ENCODE results near the gene PRSS33. TPM values are rescaled to one million over a fixed set of nuclear protein-coding genes. Genes with fewer than 3 reads are reported as not detected.

PRSS33 gene
- polyA plus RNA-seq, 1 of the 3 experiments (the other 2 are of a cell fraction) = not detected

- Histone ChIP-seq H3K9me3 (no peaks in the 10 kb centered on the region), H3K79me2 (ENCODE audit: insufficient read depth) (no peaks in the 10 kb centered on the region), H3K9me2 (no peaks in the 10 kb centered on the region), H3K4me1 (ENCODE audit: control insufficient read depth in 1 of 2, insufficient read depth in 2 of 2, low read depth in 1 of 2, low read length in 1 of 2) (peaks cover 0 to 24% of the 10 kb centered on the region in 2 experiments; a peak in 1 of 4 replicates), H3K4me2 (no peak overlapping the region), H3F3A (replicated peaks; ENCODE audit: insufficient read depth) (no peaks in the 10 kb centered on the region), H3K27me3 (ENCODE audit: insufficient read depth) (no peaks in the 10 kb centered on the region), H3K9ac (no peak overlapping the region), H3K36me3 (replicated peaks in 1 of 2; ENCODE audit: control insufficient read depth in 1 of 2, insufficient read depth in 2 of 2, low read length in 1 of 2) (no peaks in the 10 kb centered on the region), H3K4me3 (ENCODE audit: low read depth in 2 of 2, low read length in 1 of 2) (no peak overlapping the region), H2AFZ (ENCODE audit: low read depth) (no peak overlapping the region), H3K27ac (ENCODE audit: low read depth in 2 of 2, low read length in 1 of 2) (no peak overlapping the region), H4K20me1 (ENCODE audit: insufficient read depth) (no peaks in the 10 kb centered on the region)
- CTCF ChIA-PET = no interaction called here
- TF ChIP-seq RCOR1 (IDR thresholded peaks at IDR 0.05; ENCODE audit: low read length) (no peak), FOXJ3 (CRISPR knock-in tag; IDR thresholded peaks at IDR 0.05) (no peak), JUND (IDR thresholded peaks at IDR 0.05) (no peak), ELF1 (IDR thresholded peaks at IDR 0.05) (no peak), TCF12 (IDR thresholded peaks at IDR 0.05) (no peak)
- POLR2A ChIA-PET = no interaction called here
- WGBS (ENCODE audit: low lambda C conversion rate) = 48% methylated on average over 14 of the region's 18 CpGs
- no peak for DNase-seq
These were observed 32.0 kb upstream of the PRSS33 start for GRCh38 chr16:2819179-2819938.

DNA sequence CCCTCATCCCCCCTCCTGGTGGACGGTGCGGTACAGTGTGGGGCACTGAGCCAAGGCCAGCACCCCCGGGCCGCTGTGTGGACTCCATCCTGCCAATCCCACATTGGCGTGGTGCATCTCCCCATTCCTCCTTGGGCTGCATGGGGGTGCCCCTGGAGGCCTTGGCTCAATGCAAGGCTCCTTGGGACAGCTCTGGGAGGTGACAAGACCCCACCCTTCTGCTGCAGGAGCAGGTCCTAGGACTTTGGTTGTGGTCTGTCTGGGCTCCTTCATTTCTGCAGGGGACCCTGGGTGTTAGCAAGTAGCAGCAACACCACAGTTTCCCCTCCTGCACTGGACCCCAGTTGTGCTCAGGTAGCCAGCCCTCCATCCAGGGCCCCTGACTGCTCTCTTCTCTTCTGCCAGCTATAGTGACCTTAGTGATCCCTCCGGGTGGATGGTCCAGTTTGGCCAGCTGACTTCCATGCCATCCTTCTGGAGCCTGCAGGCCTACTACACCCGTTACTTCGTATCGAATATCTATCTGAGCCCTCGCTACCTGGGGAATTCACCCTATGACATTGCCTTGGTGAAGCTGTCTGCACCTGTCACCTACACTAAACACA, 31.0 kb upstream of the PRSS33 start:
- Histone ChIP-seq H3K4me3 (ENCODE audit: low read depth in 2 of 2, low read length in 1 of 2) (no peak overlapping the region), H3K4me2 (no peak overlapping the region), H3K27me3 (ENCODE audit: insufficient read depth) (no peaks in the 10 kb centered on the region), H3K9me3 (no peaks in the 10 kb centered on the region), H3K27ac (ENCODE audit: low read depth in 2 of 2, low read length in 1 of 2) (no peak overlapping the region; a peak in 1 of 4 replicates), H3K9me2 (no peaks in the 10 kb centered on the region), H3K9ac (no peak overlapping the region), H3K4me1 (ENCODE audit: control insufficient read depth in 1 of 2, insufficient read depth in 2 of 2, low read depth in 1 of 2, low read length in 1 of 2) (peaks cover 0 to 24% of the 10 kb centered on the region in 2 experiments; a peak in 1 of 4 replicates), H3F3A (replicated peaks; ENCODE audit: insufficient read depth) (no peaks in the 10 kb centered on the region), H2AFZ (ENCODE audit: low read depth) (no peak overlapping the region), H3K79me2 (ENCODE audit: insufficient read depth) (no peaks in the 10 kb centered on the region), H4K20me1 (ENCODE audit: insufficient read depth) (no peaks in the 10 kb centered on the region), H3K36me3 (replicated peaks in 1 of 2; ENCODE audit: control insufficient read depth in 1 of 2, insufficient read depth in 2 of 2, low read length in 1 of 2) (no peaks in the 10 kb centered on the region)
- DNase-seq = no peak
- 90% methylated on average over 7 of the region's 10 CpGs for WGBS (ENCODE audit: low lambda C conversion rate)
- no peak for TF ChIP-seq POLR2AphosphoS5 (IDR thresholded peaks at IDR 0.05; ENCODE audit: low read depth, low read length)
- TF ChIP-seq RCOR1 (IDR thresholded peaks at IDR 0.05; ENCODE audit: low read length) = no peak
- TF ChIP-seq, protein P1, sequence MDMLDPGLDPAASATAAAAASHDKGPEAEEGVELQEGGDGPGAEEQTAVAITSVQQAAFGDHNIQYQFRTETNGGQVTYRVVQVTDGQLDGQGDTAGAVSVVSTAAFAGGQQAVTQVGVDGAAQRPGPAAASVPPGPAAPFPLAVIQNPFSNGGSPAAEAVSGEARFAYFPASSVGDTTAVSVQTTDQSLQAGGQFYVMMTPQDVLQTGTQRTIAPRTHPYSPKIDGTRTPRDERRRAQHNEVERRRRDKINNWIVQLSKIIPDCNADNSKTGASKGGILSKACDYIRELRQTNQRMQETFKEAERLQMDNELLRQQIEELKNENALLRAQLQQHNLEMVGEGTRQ (IDR thresholded peaks at IDR 0.05; ENCODE audit: borderline replicate concordance, low read depth, low read length) = no peak
- TF ChIP-seq RFX5 (IDR thresholded peaks at IDR 0.05; ENCODE audit: low read length) = no peak
- TF ChIP-seq SMC3 (IDR thresholded peaks at IDR 0.05; ENCODE audit: low read depth, low read length) = no peak
- TF ChIP-seq REST (IDR thresholded peaks at IDR 0.05; ENCODE audit: low read depth, low read length) = no peak
- no peak for TF ChIP-seq MEF2A (IDR thresholded peaks at IDR 0.05; ENCODE audit: borderline replicate concordance, low read depth)
- no peak for TF ChIP-seq PBX3 (IDR thresholded peaks at IDR 0.05)
- TF ChIP-seq ELF1 (IDR thresholded peaks at IDR 0.05) = no peak
- no peak for TF ChIP-seq SIN3A (IDR thresholded peaks at IDR 0.05; ENCODE audit: borderline replicate concordance, low read depth, low read length)
- TF ChIP-seq JUND (IDR thresholded peaks at IDR 0.05) = no peak
- no peak for TF ChIP-seq GATA2 (CRISPR knock-in tag; IDR thresholded peaks at IDR 0.05)
- no peak for TF ChIP-seq TEAD4 (IDR thresholded peaks at IDR 0.05; ENCODE audit: borderline replicate concordance, insufficient read depth)
- no peak for TF ChIP-seq IRF3 (IDR thresholded peaks at IDR 0.05; ENCODE audit: low read depth, low read length)
- TF ChIP-seq RXRA (IDR thresholded peaks at IDR 0.05; ENCODE audit: borderline replicate concordance, low read depth) = no peak
- TF ChIP-seq, protein P2, sequence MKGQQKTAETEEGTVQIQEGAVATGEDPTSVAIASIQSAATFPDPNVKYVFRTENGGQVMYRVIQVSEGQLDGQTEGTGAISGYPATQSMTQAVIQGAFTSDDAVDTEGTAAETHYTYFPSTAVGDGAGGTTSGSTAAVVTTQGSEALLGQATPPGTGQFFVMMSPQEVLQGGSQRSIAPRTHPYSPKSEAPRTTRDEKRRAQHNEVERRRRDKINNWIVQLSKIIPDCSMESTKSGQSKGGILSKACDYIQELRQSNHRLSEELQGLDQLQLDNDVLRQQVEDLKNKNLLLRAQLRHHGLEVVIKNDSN (IDR thresholded peaks at IDR 0.05; ENCODE audit: borderline replicate concordance, low read depth) = no peak
- no peak for TF ChIP-seq NRF1 (IDR thresholded peaks at IDR 0.05; ENCODE audit: low read depth, low read length)
- no peak for TF ChIP-seq EZH2phosphoT487 (IDR thresholded peaks at IDR 0.05; ENCODE audit: borderline replicate concordance, low read depth)
- ChIA-PET CTCF (no interaction called here), POLR2A (no interaction called here)

Data from SK-N-SH (cell line).